ENCODE measurements around the gene SPINK2.

The SPINK2 gene

DNA sequence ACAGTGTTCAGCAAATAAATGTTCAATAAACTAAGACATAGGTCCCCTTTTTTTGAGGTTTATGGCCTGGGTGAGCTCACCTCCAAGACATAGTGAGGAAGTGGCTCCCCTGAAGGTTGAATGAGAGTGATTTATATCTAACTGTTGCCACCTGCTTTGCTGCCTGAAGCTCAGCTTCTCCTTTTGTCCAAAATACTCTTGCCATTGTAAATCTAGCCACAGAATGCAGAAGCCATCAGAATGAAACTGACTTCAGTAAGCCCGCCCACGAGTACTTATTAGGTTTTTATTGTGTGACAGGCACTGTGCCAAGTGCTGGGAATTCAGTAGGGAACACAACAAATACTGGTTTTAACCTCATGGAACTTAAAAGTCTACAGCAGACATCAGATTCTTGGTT, 18.0 kb downstream of the SPINK2 start:
- peak; percentile 16 for DNase-seq (ENCODE audit: low read depth)
- no peak overlapping the region for H3K4me3 ChIP-seq (ENCODE audit: low read depth, low read length)
- TF ChIP-seq, protein P1, sequence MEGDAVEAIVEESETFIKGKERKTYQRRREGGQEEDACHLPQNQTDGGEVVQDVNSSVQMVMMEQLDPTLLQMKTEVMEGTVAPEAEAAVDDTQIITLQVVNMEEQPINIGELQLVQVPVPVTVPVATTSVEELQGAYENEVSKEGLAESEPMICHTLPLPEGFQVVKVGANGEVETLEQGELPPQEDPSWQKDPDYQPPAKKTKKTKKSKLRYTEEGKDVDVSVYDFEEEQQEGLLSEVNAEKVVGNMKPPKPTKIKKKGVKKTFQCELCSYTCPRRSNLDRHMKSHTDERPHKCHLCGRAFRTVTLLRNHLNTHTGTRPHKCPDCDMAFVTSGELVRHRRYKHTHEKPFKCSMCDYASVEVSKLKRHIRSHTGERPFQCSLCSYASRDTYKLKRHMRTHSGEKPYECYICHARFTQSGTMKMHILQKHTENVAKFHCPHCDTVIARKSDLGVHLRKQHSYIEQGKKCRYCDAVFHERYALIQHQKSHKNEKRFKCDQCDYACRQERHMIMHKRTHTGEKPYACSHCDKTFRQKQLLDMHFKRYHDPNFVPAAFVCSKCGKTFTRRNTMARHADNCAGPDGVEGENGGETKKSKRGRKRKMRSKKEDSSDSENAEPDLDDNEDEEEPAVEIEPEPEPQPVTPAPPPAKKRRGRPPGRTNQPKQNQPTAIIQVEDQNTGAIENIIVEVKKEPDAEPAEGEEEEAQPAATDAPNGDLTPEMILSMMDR (IDR thresholded peaks at IDR 0.05; ENCODE audit: low read depth, low read length, missing control alignments), result no peak

DNA sequence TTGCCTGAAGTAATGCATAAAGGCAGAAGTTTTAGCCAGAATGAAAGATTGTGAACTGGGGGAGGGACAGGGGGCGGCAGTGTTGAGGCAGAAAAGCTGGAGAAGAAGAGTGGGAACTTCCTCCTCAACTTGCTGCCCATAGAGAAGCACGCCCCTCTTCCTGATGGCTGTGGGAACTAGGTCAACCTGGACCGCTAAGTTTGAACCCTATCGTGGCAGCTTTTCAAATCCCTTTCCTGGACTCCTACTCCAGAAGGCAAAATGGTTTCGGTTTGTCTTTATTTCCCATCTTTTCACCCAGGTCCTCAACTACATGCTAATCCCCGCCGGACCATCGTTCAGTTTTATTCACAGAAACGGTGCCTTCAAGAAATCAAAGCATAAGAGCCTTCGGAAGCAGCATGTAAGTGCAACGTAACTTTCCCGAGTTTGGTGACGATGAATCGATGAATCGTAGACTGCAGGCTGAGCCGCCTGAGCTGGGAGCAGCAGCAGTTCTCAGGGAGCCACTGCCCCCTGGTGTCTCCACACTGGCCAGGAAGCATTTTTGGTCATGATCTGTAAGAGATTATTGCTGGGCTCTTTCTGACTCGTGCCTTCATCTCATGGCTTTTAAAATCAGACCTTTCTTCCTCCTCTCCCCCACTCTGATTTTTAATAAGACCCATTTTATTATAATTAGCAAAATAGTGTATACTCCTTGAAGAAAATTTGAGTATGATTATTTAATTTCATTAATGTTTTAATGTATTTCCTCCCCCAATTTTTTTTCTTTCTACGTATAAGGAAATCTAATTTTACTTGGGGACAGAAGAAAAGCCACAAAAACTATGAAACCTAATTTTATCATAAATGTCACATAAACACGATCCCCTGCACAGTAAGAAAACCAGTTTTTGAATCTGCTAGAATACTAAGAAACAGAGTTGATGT, 21.4 kb downstream of the SPINK2 start:
- peak overlapping the region; percentile 79 for H3K4me3 ChIP-seq (ENCODE audit: low read depth, low read length)
- TF ChIP-seq, protein P1 (IDR thresholded peaks at IDR 0.05; ENCODE audit: low read depth, low read length, missing control alignments), result peak; percentile 90
- DNase-seq (ENCODE audit: low read depth), result peak; percentile 68

DNA sequence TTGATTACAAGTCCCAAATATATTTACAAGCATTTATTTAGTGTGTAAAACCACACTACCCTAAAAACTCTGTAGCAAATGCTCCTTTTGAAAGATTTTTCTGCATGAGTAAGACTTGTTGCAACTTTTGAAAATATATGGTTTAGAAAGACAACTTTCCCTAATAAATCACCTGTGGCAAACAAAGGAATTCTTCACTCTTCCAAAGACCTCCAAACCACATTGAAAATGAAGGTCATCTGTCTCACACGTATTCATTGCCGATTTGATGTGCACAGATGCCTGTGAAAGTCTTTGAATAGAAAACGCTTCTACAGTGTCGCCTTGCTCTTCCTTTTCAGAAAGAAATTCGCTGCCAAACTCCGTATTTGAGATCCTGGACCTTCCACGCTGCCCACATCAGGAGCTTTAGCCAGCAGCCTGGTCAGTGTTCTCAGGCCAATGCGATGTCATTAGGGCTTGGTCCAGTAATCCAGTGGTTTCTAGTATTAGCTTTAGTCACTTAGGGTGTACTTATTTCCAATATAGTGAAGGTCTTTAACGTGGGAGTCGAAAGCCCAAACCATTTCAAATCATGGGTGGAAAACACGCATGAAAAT, 22.2 kb downstream of the SPINK2 start:
- DNase-seq (ENCODE audit: low read depth), result no peak
- TF ChIP-seq, protein P1 (IDR thresholded peaks at IDR 0.05; ENCODE audit: low read depth, low read length, missing control alignments), result no peak
- H3K4me3 ChIP-seq (ENCODE audit: low read depth, low read length), result no peak overlapping the region; the same call in 1 of the 2 replicates

DNA sequence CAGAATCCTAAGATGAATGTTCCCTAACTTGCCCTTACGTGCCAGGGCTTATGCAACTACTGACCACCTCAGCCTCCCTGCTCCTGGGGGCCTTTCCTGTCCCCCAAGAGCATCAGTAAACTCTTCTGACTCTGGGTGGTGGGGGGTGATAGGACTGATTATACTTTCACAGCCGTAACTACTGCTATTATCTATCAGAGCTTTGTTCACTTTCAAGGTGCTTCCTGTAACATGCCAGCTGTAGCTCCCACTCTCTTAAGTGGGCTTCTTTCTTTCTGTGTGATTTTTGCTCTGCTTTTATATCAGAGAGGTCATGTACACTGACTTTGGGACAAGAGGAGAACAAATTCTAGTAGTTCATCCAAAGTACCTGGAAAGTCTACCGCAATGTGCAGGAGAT, 25.3 kb downstream of the SPINK2 start:
- H3K4me3 ChIP-seq (ENCODE audit: low read depth, low read length), result no peak overlapping the region
- no peak for DNase-seq (ENCODE audit: low read depth)
- TF ChIP-seq, protein P1 (IDR thresholded peaks at IDR 0.05; ENCODE audit: low read depth, low read length, missing control alignments), result no peak

DNA sequence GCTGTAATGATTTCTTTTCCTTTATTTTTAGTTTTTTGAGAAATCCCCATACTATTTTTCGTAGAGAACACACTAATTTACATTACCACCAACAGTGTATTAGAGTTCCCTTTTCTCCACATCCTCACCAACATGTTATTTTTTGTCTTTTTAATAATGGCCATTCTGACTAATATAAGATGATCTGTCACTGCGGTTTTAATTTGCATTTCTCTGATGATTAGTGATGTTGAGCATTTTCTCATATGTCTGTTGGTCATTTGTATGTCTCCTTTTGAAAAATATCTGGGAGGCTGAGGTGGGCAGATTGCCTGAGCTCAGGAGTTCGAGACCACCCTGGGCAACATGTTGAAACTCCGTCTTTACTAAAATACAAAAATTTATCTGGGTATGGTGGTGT, 30.2 kb downstream of the SPINK2 start:
- no peak for DNase-seq (ENCODE audit: low read depth)
- no peak overlapping the region for H3K4me3 ChIP-seq (ENCODE audit: low read depth, low read length)
- TF ChIP-seq, protein P1 (IDR thresholded peaks at IDR 0.05; ENCODE audit: low read depth, low read length, missing control alignments), result no peak

- DNase-seq (ENCODE audit: low read depth), result no peak
- H3K4me3 ChIP-seq (ENCODE audit: low read depth, low read length), result no peak overlapping the region
- TF ChIP-seq, protein P1 (IDR thresholded peaks at IDR 0.05; ENCODE audit: low read depth, low read length, missing control alignments), result no peak
Observed at GRCh38 chr4:56790691-56791091, 30.8 kb downstream of the SPINK2 start.

All from GM12864 (cell line).